ENCODE results near the gene CFAP58.

The CFAP58 gene

DNA sequence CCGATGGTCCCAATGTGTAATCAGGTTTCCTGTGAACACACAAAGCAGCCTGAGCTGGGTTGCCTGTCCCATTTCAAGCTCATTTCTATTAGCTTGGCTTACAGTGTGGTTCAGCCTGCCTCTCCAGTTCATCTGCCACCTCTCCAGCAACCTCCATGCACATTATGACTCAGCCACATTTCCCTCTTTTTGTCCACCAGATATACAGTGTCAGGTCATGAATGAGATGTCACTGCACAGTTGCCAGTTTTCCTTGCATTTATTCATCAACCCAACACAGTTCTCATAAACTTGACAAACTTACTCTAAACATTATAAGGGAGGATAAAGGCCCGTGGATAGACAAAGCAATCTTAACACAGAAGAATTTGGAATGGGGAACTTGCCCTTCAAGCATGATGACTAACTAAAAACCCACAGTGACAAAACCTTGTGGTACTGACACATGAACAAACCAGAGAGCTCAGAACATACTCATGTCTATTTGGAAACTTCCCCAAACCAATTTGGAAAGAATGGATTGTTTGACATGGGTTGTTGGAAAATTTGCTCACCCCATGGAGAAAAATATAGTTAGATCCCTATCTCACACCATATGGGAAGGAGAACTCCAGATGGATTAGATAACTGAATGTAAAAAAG is 2.5 kb upstream of the CFAP58 start:
- no peak for TF ChIP-seq POLR2AphosphoS5 (IDR thresholded peaks at IDR 0.05; ENCODE audit: low read depth, low read length)
- TF ChIP-seq POLR2A (IDR thresholded peaks at IDR 0.05; ENCODE audit: low read depth, low read length): no peak
- TF ChIP-seq TAF1 (IDR thresholded peaks at IDR 0.05; ENCODE audit: borderline replicate concordance, low read depth, low read length): no peak
- no peak for FAIRE-seq
- no peak for DNase-seq (ENCODE audit: insufficient read length)

DNA sequence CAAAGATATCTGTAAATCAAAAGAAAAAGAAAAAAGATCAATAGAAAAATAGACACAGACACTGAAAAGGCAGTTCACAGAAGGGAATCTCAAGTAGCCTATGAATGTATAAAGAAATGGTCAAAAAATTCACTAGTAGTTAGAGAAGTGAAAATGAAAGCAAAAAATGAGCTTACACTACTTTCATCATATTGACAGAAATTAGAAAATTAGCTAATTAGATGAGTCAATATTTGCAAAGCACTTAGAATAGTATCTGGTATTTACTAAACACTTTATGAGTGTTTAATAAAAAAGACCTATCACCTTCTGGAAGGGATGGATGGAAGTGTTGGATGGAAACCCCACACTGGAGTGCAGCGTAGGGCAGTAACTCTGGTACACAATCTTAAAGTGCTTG is 1.7 kb upstream of the CFAP58 start:
- no peak for DNase-seq (ENCODE audit: insufficient read length)

DNA sequence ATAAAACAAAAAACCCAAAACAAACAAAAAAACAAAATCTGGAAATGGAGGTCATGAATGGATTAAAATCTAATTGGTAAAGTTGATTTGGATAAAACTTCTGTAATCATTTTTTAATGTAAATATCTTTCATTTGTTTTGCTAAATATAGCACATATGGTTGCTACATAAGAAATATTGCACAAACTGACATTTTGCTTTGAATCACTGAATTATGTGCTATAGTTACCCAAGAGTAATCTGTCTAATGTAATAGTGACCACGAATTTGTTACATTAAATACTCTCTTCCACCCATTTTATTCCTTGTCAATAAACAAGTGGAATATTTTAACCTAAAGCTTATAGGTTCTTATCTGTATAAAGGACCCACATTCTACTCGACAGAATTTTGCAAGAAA is 6.2 kb downstream of the CFAP58 start:
- TF ChIP-seq POLR2AphosphoS5 (IDR thresholded peaks at IDR 0.05; ENCODE audit: low read depth, low read length) (no peak), POLR2A (IDR thresholded peaks at IDR 0.05; ENCODE audit: low read depth, low read length) (no peak), TAF1 (IDR thresholded peaks at IDR 0.05; ENCODE audit: borderline replicate concordance, low read depth, low read length) (no peak)
- no peak for FAIRE-seq
- no peak for DNase-seq (ENCODE audit: insufficient read length)

More for the DNA sequence above, 1.7 kb upstream of the CFAP58 start:
- FAIRE-seq: no peak
- TF ChIP-seq POLR2AphosphoS5 (IDR thresholded peaks at IDR 0.05; ENCODE audit: low read depth, low read length) (no peak), POLR2A (IDR thresholded peaks at IDR 0.05; ENCODE audit: low read depth, low read length) (no peak), TAF1 (IDR thresholded peaks at IDR 0.05; ENCODE audit: borderline replicate concordance, low read depth, low read length) (no peak)

DNA sequence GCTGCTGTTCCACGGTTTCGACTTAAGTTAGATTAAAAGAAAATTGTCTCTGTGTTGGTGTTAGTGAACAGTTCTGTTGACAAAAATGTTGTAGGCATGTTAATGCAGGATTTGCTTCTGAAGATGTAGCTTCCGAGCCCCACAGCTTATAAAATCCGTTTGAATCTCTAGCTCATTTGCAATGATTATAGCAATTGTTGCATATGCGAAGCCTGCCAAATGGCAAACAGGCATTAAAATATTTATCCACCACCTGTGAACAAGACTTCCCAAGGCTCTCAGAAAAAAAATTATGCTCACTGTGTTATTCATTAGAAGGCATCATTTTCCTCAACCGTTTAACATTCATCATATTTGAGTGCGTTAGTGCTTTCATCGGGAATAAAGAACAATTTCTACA is 14.3 kb downstream of the CFAP58 start:
- no peak for FAIRE-seq
- TF ChIP-seq TAF1 (IDR thresholded peaks at IDR 0.05; ENCODE audit: borderline replicate concordance, low read depth, low read length) (no peak), POLR2A (IDR thresholded peaks at IDR 0.05; ENCODE audit: low read depth, low read length) (no peak), POLR2AphosphoS5 (IDR thresholded peaks at IDR 0.05; ENCODE audit: low read depth, low read length) (no peak)
- no peak for DNase-seq (ENCODE audit: insufficient read length)

DNA sequence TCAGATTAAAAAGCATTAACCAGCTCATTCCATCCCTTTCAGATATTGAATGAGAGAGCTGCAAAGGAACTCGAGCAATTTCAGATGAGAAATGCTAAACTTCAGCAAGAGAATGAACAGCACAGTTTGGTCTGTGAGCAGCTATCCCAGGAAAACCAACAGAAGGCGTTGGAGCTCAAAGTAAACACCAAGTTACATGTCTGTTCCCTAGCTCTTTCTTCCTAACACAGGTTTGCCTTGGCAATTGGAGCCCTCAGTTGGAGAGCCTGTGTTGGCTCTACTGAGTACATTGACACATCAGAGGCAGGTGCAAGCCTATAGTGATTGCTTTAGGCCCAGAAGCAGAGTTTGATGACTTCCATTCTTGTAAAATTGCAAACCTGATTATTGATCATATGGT is 14.7 kb downstream of the CFAP58 start:
- FAIRE-seq (no peak), DNase-seq (ENCODE audit: insufficient read length) (no peak)
- TF ChIP-seq POLR2AphosphoS5 (IDR thresholded peaks at IDR 0.05; ENCODE audit: low read depth, low read length): no peak
- TF ChIP-seq TAF1 (IDR thresholded peaks at IDR 0.05; ENCODE audit: borderline replicate concordance, low read depth, low read length): no peak
- no peak for TF ChIP-seq POLR2A (IDR thresholded peaks at IDR 0.05; ENCODE audit: low read depth, low read length)

DNA sequence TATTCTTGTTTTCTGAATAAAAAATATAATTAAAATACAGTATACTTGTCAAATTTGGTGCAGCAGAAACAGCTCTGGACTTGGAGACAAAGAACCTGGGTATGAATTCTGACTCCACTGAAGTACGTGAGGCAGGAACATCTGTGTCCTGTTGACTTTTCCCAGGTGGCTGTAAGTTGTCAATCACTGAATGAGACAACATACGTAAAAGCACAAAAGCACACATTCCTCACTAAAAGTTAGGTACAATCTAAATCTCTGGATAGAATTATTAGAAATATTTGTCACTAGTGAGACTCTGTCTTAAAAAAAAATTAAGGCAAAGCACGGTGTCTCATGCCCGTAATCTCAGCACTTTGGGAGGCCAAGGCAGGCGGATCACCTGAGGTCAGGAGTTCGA is 18.1 kb downstream of the CFAP58 start:
- TF ChIP-seq POLR2AphosphoS5 (IDR thresholded peaks at IDR 0.05; ENCODE audit: low read depth, low read length): no peak
- TF ChIP-seq POLR2A (IDR thresholded peaks at IDR 0.05; ENCODE audit: low read depth, low read length): no peak
- no peak for TF ChIP-seq TAF1 (IDR thresholded peaks at IDR 0.05; ENCODE audit: borderline replicate concordance, low read depth, low read length)
- DNase-seq (ENCODE audit: insufficient read length) (no peak), FAIRE-seq (no peak)

DNA sequence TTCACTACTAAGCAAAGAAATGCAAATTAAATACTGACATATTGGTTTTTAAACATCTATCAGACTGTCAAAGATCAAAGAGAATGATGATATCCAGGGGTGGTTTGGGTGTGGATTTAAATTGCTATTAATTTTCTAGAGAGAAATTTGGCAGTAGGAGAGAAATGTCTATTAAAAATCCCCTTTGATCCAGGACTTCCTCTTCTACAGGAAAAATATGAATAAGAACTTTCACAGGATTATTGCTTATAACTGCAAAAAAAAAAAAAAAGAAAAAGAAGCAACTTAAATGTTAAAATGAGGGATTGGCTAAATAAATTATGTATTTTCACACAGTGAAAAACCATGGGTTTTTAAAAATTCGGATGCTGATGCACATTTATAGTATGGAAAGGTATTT is 21.0 kb downstream of the CFAP58 start:
- TF ChIP-seq TAF1 (IDR thresholded peaks at IDR 0.05; ENCODE audit: borderline replicate concordance, low read depth, low read length): no peak
- no peak for TF ChIP-seq POLR2A (IDR thresholded peaks at IDR 0.05; ENCODE audit: low read depth, low read length)
- TF ChIP-seq POLR2AphosphoS5 (IDR thresholded peaks at IDR 0.05; ENCODE audit: low read depth, low read length): no peak
- DNase-seq (ENCODE audit: insufficient read length) (no peak), FAIRE-seq (no peak)

DNA sequence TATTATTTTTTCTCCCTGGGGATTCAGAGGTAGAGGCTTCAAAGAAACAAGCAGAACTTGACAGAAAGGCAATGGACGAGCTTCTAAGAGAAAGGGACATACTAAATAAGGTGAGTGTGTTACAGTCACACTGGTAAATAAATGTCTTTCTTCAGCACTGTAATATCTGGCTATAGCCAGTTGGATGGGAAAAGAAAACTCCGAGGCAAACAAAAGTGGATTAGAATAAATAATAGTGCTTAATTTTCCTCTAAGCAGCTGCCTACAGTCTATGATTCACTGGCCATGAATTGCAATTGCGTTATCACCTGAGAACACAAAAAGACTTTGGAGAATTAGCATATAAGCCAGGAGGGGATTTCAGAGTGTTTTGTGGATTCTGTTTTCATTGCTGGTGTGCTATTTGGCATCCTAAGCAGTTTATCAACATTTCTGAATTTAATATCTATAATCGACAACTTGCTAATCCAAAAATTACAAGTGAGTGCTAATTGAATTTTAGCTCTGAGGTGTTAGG is 23.2 kb downstream of the CFAP58 start:
- TF ChIP-seq POLR2AphosphoS5 (IDR thresholded peaks at IDR 0.05; ENCODE audit: low read depth, low read length) (no peak), TAF1 (IDR thresholded peaks at IDR 0.05; ENCODE audit: borderline replicate concordance, low read depth, low read length) (no peak), POLR2A (IDR thresholded peaks at IDR 0.05; ENCODE audit: low read depth, low read length) (no peak)
- DNase-seq (ENCODE audit: insufficient read length) (no peak), FAIRE-seq (no peak)

DNA sequence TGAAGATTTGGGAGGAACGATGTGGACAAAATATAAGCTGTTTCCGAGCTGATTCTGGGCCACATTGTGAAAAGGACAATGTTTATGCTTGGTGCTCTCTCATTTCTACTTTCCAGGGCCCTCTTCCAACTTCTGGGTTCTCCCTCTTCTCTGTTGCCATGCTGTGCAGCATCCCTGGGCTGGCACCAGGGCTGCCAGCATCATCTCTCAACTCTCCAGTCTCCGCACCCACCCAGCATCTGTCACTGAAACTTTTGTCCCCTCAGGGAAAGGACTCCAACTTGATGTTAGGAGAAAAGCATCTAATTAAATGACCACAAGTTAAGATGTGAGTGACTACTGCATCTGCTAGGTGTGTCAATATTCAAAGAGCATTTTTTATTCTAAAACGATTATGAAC is 26.7 kb downstream of the CFAP58 start:
- no peak for FAIRE-seq
- TF ChIP-seq POLR2AphosphoS5 (IDR thresholded peaks at IDR 0.05; ENCODE audit: low read depth, low read length) (no peak), TAF1 (IDR thresholded peaks at IDR 0.05; ENCODE audit: borderline replicate concordance, low read depth, low read length) (no peak), POLR2A (IDR thresholded peaks at IDR 0.05; ENCODE audit: low read depth, low read length) (no peak)
- no peak for DNase-seq (ENCODE audit: insufficient read length)

DNA sequence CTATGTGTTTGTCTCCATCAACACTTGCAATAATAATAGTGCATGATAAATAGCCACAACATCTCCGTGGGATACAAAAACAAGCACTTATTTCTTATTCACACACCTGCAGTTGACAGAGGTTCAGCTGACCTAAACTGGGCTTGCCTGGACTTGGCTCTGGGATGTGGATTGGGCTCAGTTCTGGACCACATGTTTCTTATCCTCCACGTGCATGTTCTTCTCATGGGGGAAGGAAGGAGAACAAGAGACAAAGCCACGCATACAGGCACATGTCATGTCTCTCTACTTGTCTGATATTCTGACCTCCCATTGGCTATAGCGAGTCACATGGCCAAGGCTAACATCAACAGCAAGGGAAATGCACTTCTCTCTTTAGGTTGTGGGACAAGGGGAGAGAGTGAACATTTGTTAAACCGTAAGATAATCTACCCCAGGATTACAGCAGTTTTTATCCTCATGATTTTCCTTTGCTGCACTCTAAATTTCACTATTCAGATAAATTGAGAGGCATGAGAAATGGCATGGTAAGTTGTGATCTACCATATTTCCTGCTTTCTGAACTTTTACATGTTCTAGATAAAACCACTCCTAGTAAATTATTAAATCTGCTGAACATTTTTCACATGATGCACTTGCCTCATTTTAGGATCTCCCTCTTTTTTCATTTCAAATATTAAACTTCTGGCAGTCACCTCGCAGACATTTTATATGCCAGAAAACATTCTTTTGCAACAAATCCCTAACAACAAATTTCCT is 33.7 kb downstream of the CFAP58 start:
- DNase-seq (ENCODE audit: insufficient read length) (no peak), FAIRE-seq (no peak)
- TF ChIP-seq POLR2AphosphoS5 (IDR thresholded peaks at IDR 0.05; ENCODE audit: low read depth, low read length) (no peak), POLR2A (IDR thresholded peaks at IDR 0.05; ENCODE audit: low read depth, low read length) (no peak), TAF1 (IDR thresholded peaks at IDR 0.05; ENCODE audit: borderline replicate concordance, low read depth, low read length) (no peak)

DNA sequence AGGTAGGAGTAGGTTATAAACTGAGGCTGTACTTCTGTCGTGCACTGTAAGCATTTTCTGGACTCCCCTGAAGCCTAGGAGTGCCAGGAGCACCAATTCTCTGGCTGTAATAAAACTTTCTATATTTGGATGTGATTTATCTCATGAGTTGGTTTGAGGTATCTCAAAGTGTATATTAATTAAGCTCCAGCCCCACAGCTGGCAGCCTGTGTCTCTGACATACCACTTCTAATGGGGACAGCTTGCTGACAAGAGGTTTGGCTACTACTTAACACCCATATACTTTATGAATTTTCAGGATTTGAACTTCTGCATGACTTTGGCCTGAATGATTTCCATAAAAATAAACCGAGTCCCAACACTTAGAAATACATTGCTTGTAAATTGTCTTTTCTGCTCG is 35.2 kb downstream of the CFAP58 start:
- TF ChIP-seq TAF1 (IDR thresholded peaks at IDR 0.05; ENCODE audit: borderline replicate concordance, low read depth, low read length): no peak
- no peak for TF ChIP-seq POLR2AphosphoS5 (IDR thresholded peaks at IDR 0.05; ENCODE audit: low read depth, low read length)
- FAIRE-seq (no peak), DNase-seq (ENCODE audit: insufficient read length) (no peak)

Data from GM12892 (cell line).